ENCODE results near the gene PCDH18. TPM values are rescaled to one million over a fixed set of nuclear protein-coding genes. Genes with fewer than 3 reads are reported as not detected.

Gene PCDH18
- total RNA-seq, 1 donor from 2014 or later: 31.6 TPM

GRCh38 chr4:137529432-137529831 lies 2.9 kb downstream of the PCDH18 start:
- Histone ChIP-seq H3K4me3 (peak overlapping the region; percentile 73 to 74), H3K36me3 (no peaks in the 10 kb centered on the region), H3K27ac (peak overlapping the region; percentile 82 to 88), H3K27me3 (no peaks in the 10 kb centered on the region), H3K4me1 (peaks cover 0 to 21% of the 10 kb centered on the region in 2 donors), H3K9me3 (no peaks in the 10 kb centered on the region)
- no peak for DNase-seq (ENCODE audit: low spot score in 2 of 2)
- intact Hi-C loops (cut with DNase I): loop anchor here (5.0 kb wide), 1 partner anchor 1558 kb away; no protein-coding TSS in a partner anchor
- TF ChIP-seq CTCF (IDR thresholded peaks at IDR 0.05): no peak

GRCh38 chr4:137528673-137529072 lies 3.6 kb downstream of the PCDH18 start:
- peaks cover 0 to 18% of the 10 kb centered on the region in 2 donors for H3K4me1 ChIP-seq
- intact Hi-C loops (cut with DNase I): loop anchor here (5.0 kb wide), 1 partner anchor 1559 kb away; no protein-coding TSS in a partner anchor
- peak overlapping the region; percentile 73 to 74 for H3K4me3 ChIP-seq
- DNase-seq (ENCODE audit: low spot score in 2 of 2): no peak
- peak overlapping the region; percentile 63 to 88 for H3K27ac ChIP-seq
- TF ChIP-seq CTCF (IDR thresholded peaks at IDR 0.05): no peak
- H3K27me3 ChIP-seq: no peaks in the 10 kb centered on the region
- H3K9me3 ChIP-seq: no peaks in the 10 kb centered on the region
- H3K36me3 ChIP-seq: no peaks in the 10 kb centered on the region

- H3K27ac ChIP-seq: peak overlapping the region; percentile 9 to 63
Measured at GRCh38 chr4:137526681-137527080, 5.6 kb downstream of the PCDH18 start.

GRCh38 chr4:137524725-137525369 lies 7.4 kb downstream of the PCDH18 start:
- Histone ChIP-seq H3K27ac (peak overlapping the region; percentile 47 to 71), H3K4me1 (peaks cover 0 to 25% of the 10 kb centered on the region in 2 donors), H3K4me3 (peak overlapping the region; percentile 12 to 13), H3K27me3 (no peaks in the 10 kb centered on the region), H3K9me3 (no peaks in the 10 kb centered on the region), H3K36me3 (peaks cover 4 to 5% of the 10 kb centered on the region in 2 donors)
- DNase-seq (ENCODE audit: low spot score in 2 of 2): no peak
- TF ChIP-seq CTCF (IDR thresholded peaks at IDR 0.05): no peak
- intact Hi-C loops (cut with DNase I): loop anchor here (5.0 kb wide), 1 partner anchor 1562 kb away; no protein-coding TSS in a partner anchor

More at GRCh38 chr4:137526681-137527080, 5.6 kb downstream of the PCDH18 start:
- Histone ChIP-seq H3K27me3 (no peaks in the 10 kb centered on the region), H3K4me3 (peak overlapping the region; percentile 24 to 73), H3K9me3 (no peaks in the 10 kb centered on the region), H3K36me3 (no peaks in the 10 kb centered on the region), H3K4me1 (peaks cover 0 to 22% of the 10 kb centered on the region in 2 donors)
- no peak for TF ChIP-seq CTCF (IDR thresholded peaks at IDR 0.05)
- intact Hi-C loops (cut with DNase I): loop anchor here (5.0 kb wide), 1 partner anchor 1561 kb away; no protein-coding TSS in a partner anchor
- DNase-seq (ENCODE audit: low spot score in 2 of 2): no peak

GRCh38 chr4:137523329-137523728 lies 9.0 kb downstream of the PCDH18 start:
- H3K9me3 ChIP-seq: no peaks in the 10 kb centered on the region
- H3K27me3 ChIP-seq: no peaks in the 10 kb centered on the region
- intact Hi-C loops (cut with DNase I): no loop called here
- no peak for TF ChIP-seq CTCF (IDR thresholded peaks at IDR 0.05)
- H3K4me1 ChIP-seq: peaks cover 5 to 27% of the 10 kb centered on the region in 2 donors
- peaks cover 4 to 5% of the 10 kb centered on the region in 2 donors for H3K36me3 ChIP-seq
- H3K27ac ChIP-seq: peak overlapping the region; percentile 23 to 47
- no peak for DNase-seq (ENCODE audit: low spot score in 2 of 2)
- no peak overlapping the region for H3K4me3 ChIP-seq

All from ascending aorta (tissue), 2 donors.